ENCODE results near the gene RARS2.

GRCh38 chr6:87572883-87573282, 16.9 kb downstream of the RARS2 start:
- TF ChIP-seq TAF1 (IDR thresholded peaks at IDR 0.05; ENCODE audit: low read depth, low read length) (no peak), POLR2A (IDR thresholded peaks at IDR 0.05; ENCODE audit: low read depth, low read length) (no peak), POLR2AphosphoS5 (IDR thresholded peaks at IDR 0.05; ENCODE audit: low read depth, low read length) (no peak), SPI1 (IDR thresholded peaks at IDR 0.05; ENCODE audit: low read depth, low read length) (no peak), PAX5 (IDR thresholded peaks at IDR 0.05; ENCODE audit: insufficient read depth, low read length, severe bottlenecking) (no peak), POU2F2 (IDR thresholded peaks at IDR 0.05; ENCODE audit: low read depth, low read length) (no peak)

Measured in GM12891 (cell line).